ENCODE measurements around the gene DRD5. TPM values are rescaled to one million over a fixed set of nuclear protein-coding genes. Genes with fewer than 3 reads are reported as not detected.

The DRD5 gene
- total and polyA plus RNA-seq, 2 donors (not counting 1 experiment from before 2014, with no cell fraction given) = not detected

GRCh38 chr4:9804918-9805317 is 23.5 kb downstream of the DRD5 start:
- no peak overlapping the region for H3K9ac ChIP-seq (ENCODE audit: insufficient read depth, low read length)
- no peaks in the 10 kb centered on the region for H3K36me3 ChIP-seq (ENCODE audit: control insufficient read depth, insufficient read depth, low read length)
- no peaks in the 10 kb centered on the region for H4K20me1 ChIP-seq (ENCODE audit: control insufficient read depth, extremely low read depth, insufficient read depth, low read length)
- no peaks in the 10 kb centered on the region for H3K79me2 ChIP-seq (ENCODE audit: control insufficient read depth, insufficient read depth, low read length)
- no peak overlapping the region for H3K4me2 ChIP-seq (ENCODE audit: extremely low read depth, insufficient read depth, low read length)
- TF ChIP-seq EZH2 (IDR thresholded peaks at IDR 0.05; ENCODE audit: low read length, missing control alignments) = no peak
- TF ChIP-seq CTCF (conservative IDR thresholded peaks at IDR 0.05 in 1 of 2, IDR thresholded peaks at IDR 0.05 in 1 of 2; ENCODE audit: low read depth in 1 of 2, low read length in 2 of 2) = no peak
- no peaks in the 10 kb centered on the region for H3K9me3 ChIP-seq (ENCODE audit: control insufficient read depth, insufficient read depth, low read depth, low read length)
- DNase-seq (ENCODE audit: low read depth in 2 of 2) = no peak
- no peak overlapping the region for H3K4me3 ChIP-seq (replicated peaks in 1 of 4; ENCODE audit: control extremely low read depth in 1 of 4, insufficient read depth in 1 of 4, low read depth in 3 of 4, low read length in 4 of 4)
- no peak overlapping the region for H3K27ac ChIP-seq (ENCODE audit: insufficient read depth, low read length)
- no peaks in the 10 kb centered on the region for H3K4me1 ChIP-seq (ENCODE audit: control insufficient read depth, extremely low read depth, insufficient read depth, low read length)
- no peaks in the 10 kb centered on the region for H3K27me3 ChIP-seq (ENCODE audit: control insufficient read depth, insufficient read depth, low read length)
- H2AFZ ChIP-seq (ENCODE audit: low read length) = no peak overlapping the region

- Histone ChIP-seq H3K27me3 (ENCODE audit: control insufficient read depth, insufficient read depth, low read length) (no peaks in the 10 kb centered on the region), H4K20me1 (ENCODE audit: control insufficient read depth, extremely low read depth, insufficient read depth, low read length) (no peaks in the 10 kb centered on the region), H3K36me3 (ENCODE audit: control insufficient read depth, insufficient read depth, low read length) (no peaks in the 10 kb centered on the region), H3K9ac (ENCODE audit: insufficient read depth, low read length) (no peak overlapping the region), H3K27ac (ENCODE audit: insufficient read depth, low read length) (no peak overlapping the region), H2AFZ (ENCODE audit: low read length) (no peak overlapping the region), H3K79me2 (ENCODE audit: control insufficient read depth, insufficient read depth, low read length) (no peaks in the 10 kb centered on the region), H3K9me3 (ENCODE audit: control insufficient read depth, insufficient read depth, low read depth, low read length) (no peaks in the 10 kb centered on the region), H3K4me1 (ENCODE audit: control insufficient read depth, extremely low read depth, insufficient read depth, low read length) (no peaks in the 10 kb centered on the region), H3K4me2 (ENCODE audit: extremely low read depth, insufficient read depth, low read length) (no peak overlapping the region), H3K4me3 (replicated peaks in 1 of 4; ENCODE audit: control extremely low read depth in 1 of 4, insufficient read depth in 1 of 4, low read depth in 3 of 4, low read length in 4 of 4) (no peak overlapping the region)
- no peak for DNase-seq (ENCODE audit: low read depth in 2 of 2)
- TF ChIP-seq CTCF (conservative IDR thresholded peaks at IDR 0.05 in 1 of 2, IDR thresholded peaks at IDR 0.05 in 1 of 2; ENCODE audit: low read depth in 1 of 2, low read length in 2 of 2) (no peak), EZH2 (IDR thresholded peaks at IDR 0.05; ENCODE audit: low read length, missing control alignments) (no peak)
Observed at GRCh38 chr4:9808077-9808476, 26.6 kb downstream of the DRD5 start.

GRCh38 chr4:9811806-9812205 is 30.4 kb downstream of the DRD5 start:
- no peak for DNase-seq (ENCODE audit: low read depth in 2 of 2)
- Histone ChIP-seq H3K27ac (ENCODE audit: insufficient read depth, low read length) (no peak overlapping the region), H3K36me3 (ENCODE audit: control insufficient read depth, insufficient read depth, low read length) (no peaks in the 10 kb centered on the region), H4K20me1 (ENCODE audit: control insufficient read depth, extremely low read depth, insufficient read depth, low read length) (no peaks in the 10 kb centered on the region), H3K4me2 (ENCODE audit: extremely low read depth, insufficient read depth, low read length) (no peak overlapping the region), H3K27me3 (ENCODE audit: control insufficient read depth, insufficient read depth, low read length) (no peaks in the 10 kb centered on the region), H3K4me1 (ENCODE audit: control insufficient read depth, extremely low read depth, insufficient read depth, low read length) (no peaks in the 10 kb centered on the region), H3K9me3 (ENCODE audit: control insufficient read depth, insufficient read depth, low read depth, low read length) (no peaks in the 10 kb centered on the region), H2AFZ (ENCODE audit: low read length) (no peak overlapping the region), H3K9ac (ENCODE audit: insufficient read depth, low read length) (no peak overlapping the region), H3K79me2 (ENCODE audit: control insufficient read depth, insufficient read depth, low read length) (no peaks in the 10 kb centered on the region), H3K4me3 (replicated peaks in 1 of 4; ENCODE audit: control extremely low read depth in 1 of 4, insufficient read depth in 1 of 4, low read depth in 3 of 4, low read length in 4 of 4) (no peak overlapping the region)
- TF ChIP-seq EZH2 (IDR thresholded peaks at IDR 0.05; ENCODE audit: low read length, missing control alignments) = no peak
- TF ChIP-seq CTCF (conservative IDR thresholded peaks at IDR 0.05 in 1 of 2, IDR thresholded peaks at IDR 0.05 in 1 of 2; ENCODE audit: low read depth in 1 of 2, low read length in 2 of 2) = no peak
